KG1 (cell line): ENCODE data around the gene TEX11.
"Not testable (repeated sequence)": the region's sequence is repeated elsewhere in the genome, so short reads cannot be mapped to it uniquely, and the experiment has no call there.

Source experiments
- DNase-seq: peaks from one replicate; lab custom pipeline; 2025; lab: John Stamatoyannopoulos, UW

The TEX11 gene

GRCh38 chrX:70755850-70756249 is 152.7 kb downstream of the TEX11 start:
- DNase-seq = no peak

GRCh38 chrX:70754169-70754848 is 154.2 kb downstream of the TEX11 start:
- DNase-seq = no peak

GRCh38 chrX:70733774-70734173 is 174.7 kb downstream of the TEX11 start:
- not testable (repeated sequence) for DNase-seq

- not testable (repeated sequence) for DNase-seq
Observed at GRCh38 chrX:70727961-70728360, 180.6 kb downstream of the TEX11 start.

- no peak for DNase-seq
Observed at GRCh38 chrX:70720721-70721120, 187.8 kb downstream of the TEX11 start.

GRCh38 chrX:70711336-70711735 is 197.2 kb downstream of the TEX11 start:
- not testable (repeated sequence) for DNase-seq

- no peak for DNase-seq
Observed at GRCh38 chrX:70694339-70695122, 214.0 kb downstream of the TEX11 start.

GRCh38 chrX:70679455-70679854 is 229.1 kb downstream of the TEX11 start:
- not testable (repeated sequence) for DNase-seq

- DNase-seq = no peak
Observed at GRCh38 chrX:70675284-70675683, 233.2 kb downstream of the TEX11 start.

- no peak for DNase-seq
Observed at GRCh38 chrX:70672326-70672725, 236.2 kb downstream of the TEX11 start.

GRCh38 chrX:70669120-70669519 is 239.4 kb downstream of the TEX11 start:
- no peak for DNase-seq

GRCh38 chrX:70664726-70665125 is 243.8 kb downstream of the TEX11 start:
- DNase-seq = no peak

- DNase-seq = not testable (repeated sequence)
Observed at GRCh38 chrX:70661124-70661523, 247.4 kb downstream of the TEX11 start.

GRCh38 chrX:70657546-70657945 is 251.0 kb downstream of the TEX11 start:
- DNase-seq = not testable (repeated sequence)

- no peak for DNase-seq
Observed at GRCh38 chrX:70656304-70656703, 252.2 kb downstream of the TEX11 start.

- not testable (repeated sequence) for DNase-seq
Observed at GRCh38 chrX:70647910-70648309, 260.6 kb downstream of the TEX11 start.

- no peak for DNase-seq
Observed at GRCh38 chrX:70636218-70636617, 272.3 kb downstream of the TEX11 start.

GRCh38 chrX:70635669-70636068 is 272.8 kb downstream of the TEX11 start:
- no peak for DNase-seq

- DNase-seq = no peak
Observed at GRCh38 chrX:70635227-70635626, 273.3 kb downstream of the TEX11 start.

GRCh38 chrX:70621743-70622142 is 286.8 kb downstream of the TEX11 start:
- no peak for DNase-seq

GRCh38 chrX:70618467-70618866 is 290.0 kb downstream of the TEX11 start:
- no peak for DNase-seq

- no peak for DNase-seq
Observed at GRCh38 chrX:70613295-70613694, 295.2 kb downstream of the TEX11 start.

GRCh38 chrX:70605352-70605751 is 303.2 kb downstream of the TEX11 start:
- DNase-seq = no peak
